ENCODE results near the gene SPRED1. TPM values are rescaled to one million over a fixed set of nuclear protein-coding genes. Genes with fewer than 3 reads are reported as not detected.

The SPRED1 gene
- total RNA-seq, 4 donors from 2014 or later: 6.1 to 135 (median 26.6) TPM

GRCh38 chr15:38320866-38321265, 68.2 kb downstream of the SPRED1 start:
- H3K4me1 ChIP-seq: no peaks in the 10 kb centered on the region
- no peak overlapping the region for H3K4me3 ChIP-seq
- no peak for DNase-seq
- no peaks in the 10 kb centered on the region for H3K9me3 ChIP-seq
- TF ChIP-seq POLR2A (IDR thresholded peaks at IDR 0.05): no peak
- TF ChIP-seq, protein P1, sequence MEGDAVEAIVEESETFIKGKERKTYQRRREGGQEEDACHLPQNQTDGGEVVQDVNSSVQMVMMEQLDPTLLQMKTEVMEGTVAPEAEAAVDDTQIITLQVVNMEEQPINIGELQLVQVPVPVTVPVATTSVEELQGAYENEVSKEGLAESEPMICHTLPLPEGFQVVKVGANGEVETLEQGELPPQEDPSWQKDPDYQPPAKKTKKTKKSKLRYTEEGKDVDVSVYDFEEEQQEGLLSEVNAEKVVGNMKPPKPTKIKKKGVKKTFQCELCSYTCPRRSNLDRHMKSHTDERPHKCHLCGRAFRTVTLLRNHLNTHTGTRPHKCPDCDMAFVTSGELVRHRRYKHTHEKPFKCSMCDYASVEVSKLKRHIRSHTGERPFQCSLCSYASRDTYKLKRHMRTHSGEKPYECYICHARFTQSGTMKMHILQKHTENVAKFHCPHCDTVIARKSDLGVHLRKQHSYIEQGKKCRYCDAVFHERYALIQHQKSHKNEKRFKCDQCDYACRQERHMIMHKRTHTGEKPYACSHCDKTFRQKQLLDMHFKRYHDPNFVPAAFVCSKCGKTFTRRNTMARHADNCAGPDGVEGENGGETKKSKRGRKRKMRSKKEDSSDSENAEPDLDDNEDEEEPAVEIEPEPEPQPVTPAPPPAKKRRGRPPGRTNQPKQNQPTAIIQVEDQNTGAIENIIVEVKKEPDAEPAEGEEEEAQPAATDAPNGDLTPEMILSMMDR (IDR thresholded peaks at IDR 0.05): no peak
- H3K27me3 ChIP-seq: no peaks in the 10 kb centered on the region
- H3K36me3 ChIP-seq: no peaks in the 10 kb centered on the region
- intact Hi-C loops (cut with DNase I; ENCODE audit: low total_unique reads): no loop called here
- no peak overlapping the region for H3K27ac ChIP-seq

GRCh38 chr15:38323895-38324294, 71.3 kb downstream of the SPRED1 start:
- intact Hi-C loops (cut with DNase I; ENCODE audit: low total_unique reads): no loop called here
- Histone ChIP-seq H3K9me3 (no peaks in the 10 kb centered on the region), H3K4me3 (no peak overlapping the region), H3K4me1 (no peaks in the 10 kb centered on the region), H3K27ac (no peak overlapping the region), H3K27me3 (no peaks in the 10 kb centered on the region), H3K36me3 (no peaks in the 10 kb centered on the region)
- DNase-seq: no peak
- TF ChIP-seq, protein P1 (IDR thresholded peaks at IDR 0.05): no peak
- TF ChIP-seq POLR2A (IDR thresholded peaks at IDR 0.05): no peak

GRCh38 chr15:38324939-38325647, 72.5 kb downstream of the SPRED1 start:
- no peak for DNase-seq
- H3K4me3 ChIP-seq: no peak overlapping the region
- no peak overlapping the region for H3K27ac ChIP-seq
- no peaks in the 10 kb centered on the region for H3K9me3 ChIP-seq
- H3K27me3 ChIP-seq: no peaks in the 10 kb centered on the region
- no peaks in the 10 kb centered on the region for H3K4me1 ChIP-seq
- intact Hi-C loops (cut with DNase I; ENCODE audit: low total_unique reads): no loop called here
- H3K36me3 ChIP-seq: no peaks in the 10 kb centered on the region
- TF ChIP-seq, protein P1 (IDR thresholded peaks at IDR 0.05): no peak
- TF ChIP-seq POLR2A (IDR thresholded peaks at IDR 0.05): no peak

DNA sequence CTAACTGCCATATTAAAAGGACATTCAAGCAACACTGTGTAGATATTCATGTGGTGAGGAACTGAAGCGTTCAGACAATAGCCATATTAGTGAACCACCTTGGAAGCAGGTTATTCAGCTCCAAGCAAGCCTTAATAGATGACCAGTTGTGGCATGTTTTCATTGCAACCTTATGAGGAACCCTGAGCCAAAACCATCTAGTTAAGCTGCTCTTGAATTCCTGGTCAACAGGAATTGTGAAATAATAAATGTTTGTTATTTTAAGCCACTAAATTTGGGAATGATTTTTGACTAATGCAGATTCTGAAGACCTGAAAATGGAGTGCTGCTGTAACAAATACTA, 73.0 kb downstream of the SPRED1 start:
- TF ChIP-seq POLR2A (IDR thresholded peaks at IDR 0.05): no peak
- TF ChIP-seq, protein P1 (IDR thresholded peaks at IDR 0.05): no peak
- Histone ChIP-seq H3K4me1 (no peaks in the 10 kb centered on the region), H3K27me3 (no peaks in the 10 kb centered on the region), H3K4me3 (no peak overlapping the region), H3K27ac (no peak overlapping the region), H3K36me3 (no peaks in the 10 kb centered on the region), H3K9me3 (no peaks in the 10 kb centered on the region)
- intact Hi-C loops (cut with DNase I; ENCODE audit: low total_unique reads): no loop called here
- DNase-seq: no peak

GRCh38 chr15:38332711-38333110, 80.1 kb downstream of the SPRED1 start:
- Histone ChIP-seq H3K27me3 (no peaks in the 10 kb centered on the region), H3K36me3 (no peaks in the 10 kb centered on the region), H3K4me1 (no peaks in the 10 kb centered on the region), H3K9me3 (no peaks in the 10 kb centered on the region), H3K4me3 (no peak overlapping the region), H3K27ac (no peak overlapping the region)
- no peak for DNase-seq
- TF ChIP-seq, protein P1 (IDR thresholded peaks at IDR 0.05): no peak
- TF ChIP-seq POLR2A (IDR thresholded peaks at IDR 0.05): no peak
- intact Hi-C loops (cut with DNase I; ENCODE audit: low total_unique reads): no loop called here
